Testis (tissue), 2 donors: ENCODE measurements around the gene SH3RF1.

Experiments
- POLR2A ChIP-seq: fragments of 450-650 bp; IDR thresholded peaks from one replicate; pipeline ENCODE4 v1.6.1; 2017; ENCODE audit warnings: antibody characterized with exemption, mild to moderate bottlenecking, moderate library complexity
- TF ChIP-seq, protein P1 (sequence below), 3 experiments: fragments of 450-650 bp in 2 of 3; fragments of 200-600 bp in 1 of 3; sonication (generic) in 1 of 3; IDR thresholded peaks; one replicate each; pipeline ENCODE4 v1.5.1; 2016 to 2019; ENCODE audit warnings: antibody characterized with exemption in 3 of 3, mild to moderate bottlenecking in 2 of 3, moderate library complexity in 1 of 3

DNA sequence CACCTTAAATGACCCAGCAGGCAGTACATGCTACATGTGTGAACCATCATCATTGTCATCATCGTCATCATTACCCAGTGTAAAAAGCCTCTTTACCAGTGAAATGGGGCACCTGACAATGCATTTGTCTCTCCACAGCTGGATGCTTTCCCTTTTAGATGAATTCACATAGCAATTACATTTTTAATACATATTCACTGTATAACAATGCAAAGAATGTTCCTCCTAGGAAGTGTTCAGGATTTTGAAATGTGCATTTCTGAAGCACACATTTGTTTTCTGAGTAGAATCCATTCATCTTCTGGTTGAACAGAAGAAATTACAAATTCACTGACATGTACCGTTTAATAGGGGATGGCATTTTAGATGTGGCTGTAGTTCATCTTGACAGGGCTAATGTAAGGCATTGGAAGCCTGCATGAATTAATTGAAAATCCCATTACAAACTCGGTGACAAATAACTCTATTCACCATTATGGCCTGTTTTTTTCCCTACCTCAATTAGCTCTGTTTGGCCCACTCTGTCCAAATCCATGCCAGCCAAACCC, 111.1 kb downstream of the SH3RF1 start:
- TF ChIP-seq, protein P1, sequence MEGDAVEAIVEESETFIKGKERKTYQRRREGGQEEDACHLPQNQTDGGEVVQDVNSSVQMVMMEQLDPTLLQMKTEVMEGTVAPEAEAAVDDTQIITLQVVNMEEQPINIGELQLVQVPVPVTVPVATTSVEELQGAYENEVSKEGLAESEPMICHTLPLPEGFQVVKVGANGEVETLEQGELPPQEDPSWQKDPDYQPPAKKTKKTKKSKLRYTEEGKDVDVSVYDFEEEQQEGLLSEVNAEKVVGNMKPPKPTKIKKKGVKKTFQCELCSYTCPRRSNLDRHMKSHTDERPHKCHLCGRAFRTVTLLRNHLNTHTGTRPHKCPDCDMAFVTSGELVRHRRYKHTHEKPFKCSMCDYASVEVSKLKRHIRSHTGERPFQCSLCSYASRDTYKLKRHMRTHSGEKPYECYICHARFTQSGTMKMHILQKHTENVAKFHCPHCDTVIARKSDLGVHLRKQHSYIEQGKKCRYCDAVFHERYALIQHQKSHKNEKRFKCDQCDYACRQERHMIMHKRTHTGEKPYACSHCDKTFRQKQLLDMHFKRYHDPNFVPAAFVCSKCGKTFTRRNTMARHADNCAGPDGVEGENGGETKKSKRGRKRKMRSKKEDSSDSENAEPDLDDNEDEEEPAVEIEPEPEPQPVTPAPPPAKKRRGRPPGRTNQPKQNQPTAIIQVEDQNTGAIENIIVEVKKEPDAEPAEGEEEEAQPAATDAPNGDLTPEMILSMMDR (IDR thresholded peaks at IDR 0.05), result no peak
- no peak for TF ChIP-seq POLR2A
